Suprapubic skin (tissue), 4 donors: ENCODE data around the gene TPRG1L. TPM values are rescaled to one million over a fixed set of nuclear protein-coding genes. Genes with fewer than 3 reads are reported as not detected.
"Not testable (repeated sequence)": the region's sequence is repeated elsewhere in the genome, so short reads cannot be mapped to it uniquely, and the experiment has no call there.

Experiments
- DNase-seq, 2 donors: peaks; one replicate each; pipeline ENCODE4 v3.0.0-alpha.2; 2019; ENCODE audit warnings: low spot score in 2 of 2
- H3K27ac ChIP-seq: fragments of 200-600 bp; sonication (generic); one replicate; pipeline ENCODE4 v1.5.1; 2019
- H3K27me3 ChIP-seq: fragments of 200-600 bp; sonication (generic); one replicate; pipeline ENCODE4 v1.5.1; 2019
- H3K36me3 ChIP-seq: fragments of 200-600 bp; sonication (generic); one replicate; pipeline ENCODE4 v1.5.1; 2019
- H3K4me1 ChIP-seq: fragments of 200-600 bp; sonication (generic); one replicate; pipeline ENCODE4 v1.5.1; 2019
- H3K4me3 ChIP-seq: fragments of 200-600 bp; sonication (generic); one replicate; pipeline ENCODE4 v1.5.1; 2019; ENCODE audit warnings: mild to moderate bottlenecking
- H3K9me3 ChIP-seq: fragments of 200-600 bp; sonication (generic); one replicate; pipeline ENCODE4 v1.5.1; 2019
- EP300 ChIP-seq: sonication (generic); formaldehyde crosslinking; IDR thresholded peaks from one replicate; pipeline ENCODE4 v1.6.1; 2017; ENCODE audit warnings: antibody characterized with exemption
- POLR2A ChIP-seq, 2 donors: fragments of 450-650 bp; IDR thresholded peaks; one replicate each; pipeline ENCODE4 v1.6.1; 2017; ENCODE audit warnings: antibody characterized with exemption in 2 of 2, mild to moderate bottlenecking in 2 of 2, moderate library complexity in 2 of 2
- POLR2AphosphoS5 ChIP-seq, 3 donors: sonication (generic); formaldehyde crosslinking; IDR thresholded peaks; one replicate each; pipeline ENCODE4 v1.6.1; 2017; ENCODE audit warnings: antibody characterized with exemption in 3 of 3
- WGBS: methylation state at CpG from one replicate; pipeline ENCODE4 v1.1.5; 2018; 5-methylcytosine and 5-hydroxymethylcytosine counted together
- total RNA-seq, 4 donors: library from RNA; depleted of rRNA; stranded (reverse); fragments of >200 nt; gene quantifications; one replicate each; pipeline ENCODE4 v1.1.0, GENCODE V29; 2016
- TF ChIP-seq, protein P1 (sequence below), 2 donors: fragments of 200-600 bp in 1 of 2; fragments of 450-650 bp in 1 of 2; sonication (generic) in 1 of 2; IDR thresholded peaks; one replicate each; pipeline ENCODE4 v1.5.1; 2016 to 2019; ENCODE audit warnings: antibody characterized with exemption in 2 of 2, mild to moderate bottlenecking in 1 of 2, moderate library complexity in 1 of 2

The TPRG1L gene
- total RNA-seq, 4 donors from 2014 or later = 36.9 to 52.6 (median 44.8) TPM

DNA sequence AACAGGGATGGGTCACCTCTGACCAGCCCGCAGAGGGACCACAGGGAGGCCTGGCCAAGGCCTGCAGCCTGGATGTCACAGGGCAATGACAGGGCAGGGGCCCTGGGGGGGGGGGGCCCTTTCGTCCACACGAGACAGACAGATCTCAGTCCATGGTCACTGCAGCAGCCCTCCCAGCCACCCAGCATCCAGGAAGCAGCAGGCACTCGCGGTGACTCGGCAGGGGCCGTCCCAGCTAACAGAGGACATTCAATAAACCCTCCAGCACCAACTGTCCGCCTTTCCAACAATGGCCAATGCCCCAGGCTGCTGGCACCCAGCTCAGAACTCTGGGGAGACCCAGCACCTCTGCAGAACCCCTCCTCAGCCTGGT is 46.4 kb upstream of the TPRG1L start:
- Histone ChIP-seq H3K4me3 (no peak overlapping the region), H3K9me3 (no peaks in the 10 kb centered on the region), H3K36me3 (no peaks in the 10 kb centered on the region), H3K27me3 (peaks cover 6% of the 10 kb centered on the region), H3K27ac (no peak overlapping the region), H3K4me1 (no peaks in the 10 kb centered on the region)
- no peak for DNase-seq
- TF ChIP-seq EP300 (no peak), POLR2AphosphoS5 (IDR thresholded peaks at IDR 0.05) (no peak), POLR2A (IDR thresholded peaks at IDR 0.05) (no peak)
- TF ChIP-seq, protein P1, sequence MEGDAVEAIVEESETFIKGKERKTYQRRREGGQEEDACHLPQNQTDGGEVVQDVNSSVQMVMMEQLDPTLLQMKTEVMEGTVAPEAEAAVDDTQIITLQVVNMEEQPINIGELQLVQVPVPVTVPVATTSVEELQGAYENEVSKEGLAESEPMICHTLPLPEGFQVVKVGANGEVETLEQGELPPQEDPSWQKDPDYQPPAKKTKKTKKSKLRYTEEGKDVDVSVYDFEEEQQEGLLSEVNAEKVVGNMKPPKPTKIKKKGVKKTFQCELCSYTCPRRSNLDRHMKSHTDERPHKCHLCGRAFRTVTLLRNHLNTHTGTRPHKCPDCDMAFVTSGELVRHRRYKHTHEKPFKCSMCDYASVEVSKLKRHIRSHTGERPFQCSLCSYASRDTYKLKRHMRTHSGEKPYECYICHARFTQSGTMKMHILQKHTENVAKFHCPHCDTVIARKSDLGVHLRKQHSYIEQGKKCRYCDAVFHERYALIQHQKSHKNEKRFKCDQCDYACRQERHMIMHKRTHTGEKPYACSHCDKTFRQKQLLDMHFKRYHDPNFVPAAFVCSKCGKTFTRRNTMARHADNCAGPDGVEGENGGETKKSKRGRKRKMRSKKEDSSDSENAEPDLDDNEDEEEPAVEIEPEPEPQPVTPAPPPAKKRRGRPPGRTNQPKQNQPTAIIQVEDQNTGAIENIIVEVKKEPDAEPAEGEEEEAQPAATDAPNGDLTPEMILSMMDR (IDR thresholded peaks at IDR 0.05) = no peak
- WGBS = 91% methylated on average over 4 of the region's 8 CpGs

DNA sequence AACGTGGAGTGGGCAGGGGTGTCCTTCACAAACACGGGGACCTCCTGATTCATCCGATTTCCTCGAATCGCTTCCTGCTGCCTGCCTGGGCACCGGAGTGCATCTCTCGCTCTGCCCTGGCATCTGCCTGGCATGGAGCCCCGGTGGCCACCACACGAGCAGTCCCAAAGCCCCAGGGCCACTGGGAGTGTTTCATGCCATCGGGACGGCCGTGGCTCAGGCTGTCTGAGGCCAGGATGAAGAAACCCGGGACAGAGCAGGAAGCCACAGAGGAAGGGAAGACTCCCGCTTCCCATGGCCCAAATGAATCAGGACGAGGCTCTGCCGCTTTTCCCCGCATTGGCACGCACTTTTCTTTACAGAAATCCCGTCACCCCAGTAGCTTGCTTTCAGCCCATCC is 45.9 kb upstream of the TPRG1L start:
- Histone ChIP-seq H3K27me3 (peaks cover 6% of the 10 kb centered on the region), H3K4me1 (no peaks in the 10 kb centered on the region), H3K27ac (no peak overlapping the region), H3K36me3 (no peaks in the 10 kb centered on the region), H3K9me3 (no peaks in the 10 kb centered on the region), H3K4me3 (no peak overlapping the region)
- no peak for DNase-seq
- 91% methylated on average over 11 of the region's 19 CpGs for WGBS
- TF ChIP-seq POLR2AphosphoS5 (IDR thresholded peaks at IDR 0.05) (no peak), POLR2A (IDR thresholded peaks at IDR 0.05) (no peak), EP300 (no peak)
- TF ChIP-seq, protein P1 (IDR thresholded peaks at IDR 0.05) = no peak

DNA sequence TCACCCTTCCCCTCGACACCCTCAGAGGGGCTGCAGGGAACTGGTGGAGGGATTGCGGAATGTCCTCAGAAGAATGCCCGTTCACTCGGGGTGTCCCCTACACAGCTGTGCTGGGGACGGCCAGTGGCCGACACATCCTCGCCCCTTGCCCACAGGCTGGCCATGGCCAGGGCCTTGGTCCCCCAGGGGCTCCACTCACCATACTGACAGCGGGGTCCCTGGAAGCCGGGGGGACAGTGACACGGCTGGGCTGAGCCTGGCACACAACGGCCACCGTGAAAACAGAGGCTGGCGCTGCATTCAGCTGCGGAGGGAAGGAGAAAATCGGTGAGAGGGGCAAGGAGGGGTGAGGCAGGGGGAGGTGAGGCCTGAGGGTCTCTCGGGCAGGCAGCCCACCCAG is 45.2 kb upstream of the TPRG1L start:
- no peak for TF ChIP-seq EP300
- no peak for TF ChIP-seq POLR2A (IDR thresholded peaks at IDR 0.05)
- TF ChIP-seq POLR2AphosphoS5 (IDR thresholded peaks at IDR 0.05) = no peak
- TF ChIP-seq, protein P1 (IDR thresholded peaks at IDR 0.05) = no peak
- 93% methylated on average over 10 of the region's 16 CpGs for WGBS
- Histone ChIP-seq H3K27ac (no peak overlapping the region), H3K9me3 (no peaks in the 10 kb centered on the region), H3K27me3 (peaks cover 6% of the 10 kb centered on the region), H3K4me3 (no peak overlapping the region), H3K4me1 (no peaks in the 10 kb centered on the region), H3K36me3 (no peaks in the 10 kb centered on the region)
- no peak for DNase-seq

DNA sequence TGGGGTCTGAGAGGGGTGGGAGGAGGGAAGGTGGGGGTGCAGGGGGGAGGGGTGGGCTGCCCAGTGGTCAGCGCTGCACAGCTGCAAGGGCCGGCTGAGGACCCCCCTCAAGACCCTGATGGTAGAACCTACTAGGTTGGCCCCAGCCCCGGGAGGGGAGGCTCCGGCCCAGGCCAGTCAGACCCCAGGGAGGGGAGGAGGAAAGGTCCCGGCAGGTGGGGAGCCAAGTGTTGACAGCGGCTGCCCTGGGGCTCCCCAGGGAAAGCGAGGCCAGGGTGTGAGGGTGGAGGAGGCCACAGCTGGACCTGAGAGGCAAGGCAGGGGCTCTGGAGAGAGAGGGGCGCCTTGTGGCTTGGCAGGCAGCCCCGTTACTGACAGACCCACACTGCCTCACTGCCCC is 44.6 kb upstream of the TPRG1L start:
- Histone ChIP-seq H3K27me3 (peaks cover 6% of the 10 kb centered on the region), H3K4me1 (no peaks in the 10 kb centered on the region), H3K9me3 (no peaks in the 10 kb centered on the region), H3K36me3 (no peaks in the 10 kb centered on the region), H3K4me3 (no peak overlapping the region), H3K27ac (no peak overlapping the region)
- WGBS = 92% methylated on average over 7 of the region's 9 CpGs
- no peak for DNase-seq
- TF ChIP-seq, protein P1 (IDR thresholded peaks at IDR 0.05) = no peak
- TF ChIP-seq POLR2A (IDR thresholded peaks at IDR 0.05) = no peak

DNA sequence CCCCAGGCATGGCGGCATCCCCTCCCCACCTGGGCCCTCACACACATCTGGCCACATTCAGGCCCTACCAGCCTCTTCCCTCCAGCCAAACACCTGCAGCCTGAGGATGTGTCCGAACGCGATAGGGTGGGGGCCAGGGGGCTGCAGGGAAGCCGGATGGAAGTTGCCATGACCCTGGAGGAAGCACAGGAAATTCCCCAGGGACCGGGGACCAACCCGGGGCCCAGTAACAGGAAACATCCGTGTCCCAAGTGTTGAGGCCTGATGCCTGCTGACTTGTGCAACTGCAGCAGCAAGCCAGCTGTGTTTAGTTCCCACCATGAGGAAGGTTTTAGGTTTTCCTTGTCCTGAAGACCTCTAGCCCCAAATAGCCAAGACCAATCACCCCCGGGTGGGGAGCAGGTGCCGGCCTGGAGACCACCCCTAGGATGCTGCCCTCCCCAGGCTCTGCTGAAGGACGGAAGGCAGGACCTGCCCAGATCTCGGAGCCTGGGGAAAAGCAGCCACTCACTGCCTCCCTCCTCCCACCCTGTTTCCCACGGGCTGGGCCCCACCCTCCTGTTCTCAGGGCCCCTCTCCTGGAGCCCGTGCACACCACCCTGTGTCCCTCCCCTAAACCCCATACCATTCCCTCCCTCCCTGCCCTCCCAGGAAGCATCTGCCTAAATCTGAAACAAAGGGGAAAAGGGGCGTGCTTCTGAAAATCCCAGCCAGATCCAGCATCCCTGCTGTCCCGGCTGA is 43.3 kb upstream of the TPRG1L start:
- no peak for DNase-seq
- Histone ChIP-seq H3K27ac (no peak overlapping the region), H3K9me3 (no peaks in the 10 kb centered on the region), H3K4me3 (no peak overlapping the region), H3K4me1 (no peaks in the 10 kb centered on the region), H3K27me3 (peaks cover 6% of the 10 kb centered on the region), H3K36me3 (no peaks in the 10 kb centered on the region)
- TF ChIP-seq POLR2A (IDR thresholded peaks at IDR 0.05) = no peak
- WGBS = 59% methylated on average over 12 of the region's 16 CpGs

DNA sequence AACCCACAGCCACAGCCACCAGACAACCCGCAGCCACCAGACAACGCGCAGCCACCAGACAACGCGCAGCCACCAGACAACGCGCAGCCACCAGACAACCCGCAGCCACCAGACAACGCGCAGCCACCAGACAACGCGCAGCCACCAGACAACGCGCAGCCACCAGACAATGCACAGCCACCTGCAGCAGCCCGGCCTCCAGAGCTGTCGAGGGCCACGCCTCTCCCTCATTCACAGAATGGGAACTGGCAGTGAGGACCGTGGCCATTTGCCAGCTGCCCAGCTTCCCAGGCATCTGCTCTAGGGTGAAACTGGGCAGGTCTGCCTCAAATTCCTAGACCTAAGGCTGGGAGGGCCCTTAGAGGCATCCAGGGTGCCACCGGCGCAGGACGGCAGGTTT is 41.1 kb upstream of the TPRG1L start:
- H3K4me1 ChIP-seq, H3K27ac ChIP-seq, H3K9me3 ChIP-seq, H3K36me3 ChIP-seq, H3K27me3 ChIP-seq, H3K4me3 ChIP-seq, DNase-seq: not testable (repeated sequence)
- 100% methylated on average over 1 of the region's 21 CpGs for WGBS
